GM19467 (cell line): ENCODE results near the gene SLCO1B3.

Source experiments
- ATAC-seq: cut with Tn5 transposase; IDR thresholded peaks from one replicate; pipeline ENCODE4 v1.9.1; 2021; ENCODE audit warnings: mild to moderate bottlenecking, moderate library complexity; ENCODE audit not compliant: unreplicated experiment

The SLCO1B3 gene

DNA sequence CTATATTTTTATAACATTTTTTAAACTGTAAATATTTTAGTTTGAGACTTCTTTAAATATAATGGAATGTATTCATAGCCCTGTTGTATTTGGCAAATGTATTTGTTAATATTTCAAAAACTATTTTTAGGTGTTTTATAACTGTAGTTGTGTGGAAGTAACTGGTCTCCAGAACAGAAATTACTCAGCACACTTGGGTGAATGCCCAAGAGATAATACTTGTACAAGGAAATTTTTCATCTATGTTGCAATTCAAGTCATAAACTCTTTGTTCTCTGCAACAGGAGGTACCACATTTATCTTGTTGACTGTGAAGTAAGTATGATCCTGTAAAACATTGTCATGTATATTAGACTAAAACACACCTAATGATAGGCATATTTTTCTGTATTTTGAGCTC is 72.8 kb downstream of the SLCO1B3 start:
- no peak for ATAC-seq

DNA sequence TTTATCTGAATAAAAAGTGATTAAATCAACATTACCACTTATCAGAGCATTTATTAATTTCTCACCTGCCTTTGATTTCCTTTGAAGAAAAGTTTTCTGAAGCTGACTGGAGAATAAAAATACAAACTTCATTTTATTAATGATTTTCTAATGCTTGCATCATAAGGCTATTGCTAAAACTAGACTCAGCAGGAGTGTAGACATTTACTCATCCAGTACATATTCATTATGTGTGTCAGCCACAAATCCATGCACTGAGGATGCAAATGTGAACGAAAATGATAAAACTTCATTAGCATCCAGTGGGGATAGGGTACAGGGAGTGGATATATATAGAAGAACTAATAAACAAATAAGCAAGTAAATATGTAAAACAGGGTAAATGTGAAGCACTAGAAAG is 74.6 kb downstream of the SLCO1B3 start:
- no peak for ATAC-seq

DNA sequence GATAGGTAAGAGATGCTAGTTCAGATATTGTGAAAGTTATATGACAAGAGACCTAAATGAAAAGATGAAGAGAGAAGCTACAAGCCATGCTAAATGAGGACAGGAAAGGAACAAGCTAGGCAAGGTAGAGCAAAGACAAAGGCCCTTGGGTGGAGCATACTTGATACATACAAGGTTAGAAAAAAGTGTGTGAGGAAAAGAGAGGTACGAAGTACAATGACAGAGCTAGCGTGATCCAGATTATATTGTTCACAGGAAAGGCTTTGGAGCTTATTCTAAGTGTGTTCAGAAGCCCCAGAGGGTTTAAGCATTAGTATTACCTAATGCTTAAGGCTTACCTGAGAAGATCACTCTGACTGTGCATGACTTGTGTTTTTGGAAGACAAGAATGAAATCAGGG is 75.0 kb downstream of the SLCO1B3 start:
- ATAC-seq: no peak

DNA sequence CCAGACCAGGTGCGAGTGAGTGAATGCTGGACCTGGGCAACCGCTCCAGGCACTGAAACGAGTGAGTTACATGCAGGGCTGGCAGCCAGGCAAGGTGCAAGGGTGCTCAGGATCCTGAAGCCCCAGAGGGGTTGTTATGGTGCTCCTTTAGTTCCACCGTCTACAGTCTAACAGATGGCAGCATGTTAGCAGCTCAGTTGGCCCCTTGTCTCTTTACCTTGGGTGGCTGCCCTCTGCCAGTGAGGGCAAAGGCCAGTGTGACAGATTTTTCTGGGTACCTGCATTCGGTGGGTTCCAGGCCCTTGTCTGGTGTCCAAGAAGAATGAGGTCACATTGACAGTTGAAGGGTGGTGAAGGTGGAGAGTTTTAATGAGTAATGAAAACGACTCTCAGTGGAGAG is 106.8 kb downstream of the SLCO1B3 start:
- ATAC-seq: no peak

DNA sequence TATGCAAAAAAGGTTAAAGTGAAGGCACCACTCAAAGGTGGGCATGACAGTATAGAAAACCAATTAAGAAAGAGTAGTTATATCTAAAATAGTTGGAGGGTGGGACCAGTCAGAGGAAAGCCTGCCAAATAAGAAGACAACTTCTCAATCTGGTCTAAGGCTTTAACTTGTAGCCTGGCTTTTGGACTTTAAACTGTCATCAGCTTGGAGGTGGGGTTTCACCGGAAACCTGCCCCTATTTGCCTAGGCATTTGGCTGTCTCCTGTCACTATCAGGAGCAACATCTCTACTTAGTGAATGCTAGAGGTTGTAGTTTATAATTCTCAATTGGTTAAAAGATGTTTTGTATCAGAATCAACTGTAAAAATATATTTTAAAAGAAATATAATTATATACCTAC is 107.3 kb downstream of the SLCO1B3 start:
- ATAC-seq: no peak

DNA sequence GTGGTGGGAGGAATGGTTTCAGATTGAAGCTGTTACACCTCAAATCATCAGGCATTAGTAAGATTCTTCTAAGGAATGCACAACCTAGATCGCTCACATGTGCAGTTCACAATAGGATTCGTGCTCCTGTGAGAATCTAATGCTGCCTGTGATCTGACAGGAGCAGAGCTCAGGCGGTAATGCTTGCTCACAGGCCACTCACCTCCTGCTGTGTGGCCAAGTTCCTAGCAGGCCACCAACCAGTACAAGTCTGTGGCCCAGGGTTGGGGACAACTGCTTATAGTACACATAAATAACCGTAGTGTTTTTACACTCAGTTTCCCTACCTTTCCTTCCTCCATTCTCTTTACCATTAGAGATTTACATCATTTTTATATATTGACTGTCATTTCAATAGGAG is 121.4 kb downstream of the SLCO1B3 start:
- no peak for ATAC-seq

DNA sequence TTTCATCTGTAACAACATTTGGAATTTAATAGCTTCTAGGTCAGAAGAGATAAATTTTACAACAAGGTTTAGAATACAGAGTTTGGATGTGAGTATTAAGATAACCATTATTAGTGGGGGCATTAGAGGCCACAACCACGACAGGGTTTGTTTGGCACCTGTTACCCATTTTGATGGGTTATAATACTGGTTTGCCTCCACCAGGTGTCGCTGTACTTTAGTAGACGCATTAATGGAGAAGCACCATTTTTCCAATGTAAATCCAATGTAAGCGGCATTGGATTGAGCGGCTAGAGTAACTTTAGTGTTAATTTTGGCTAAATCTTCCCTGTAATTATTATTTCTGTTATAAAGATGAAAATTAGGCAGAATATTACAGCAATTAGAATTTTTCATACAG is 136.2 kb downstream of the SLCO1B3 start:
- ATAC-seq: no peak

DNA sequence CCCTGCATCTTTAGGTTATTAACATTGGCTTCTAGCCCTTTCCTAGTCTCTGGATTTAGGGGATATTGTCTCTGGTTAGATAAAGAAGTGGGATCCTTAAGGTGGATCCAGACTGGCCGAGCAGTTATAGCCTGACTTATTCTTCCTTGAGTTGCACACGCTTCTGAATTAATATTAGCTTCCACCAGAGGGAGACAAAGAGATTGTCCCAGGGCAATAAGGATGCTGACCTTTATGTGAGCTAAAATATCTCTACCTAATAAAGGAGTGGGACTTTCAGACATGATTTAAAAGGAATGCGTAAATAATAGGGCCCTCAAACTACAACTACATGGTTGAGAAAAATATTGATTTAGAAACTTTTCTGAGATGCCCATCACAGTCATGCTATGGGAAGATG is 139.7 kb downstream of the SLCO1B3 start:
- ATAC-seq: peak; percentile 80

DNA sequence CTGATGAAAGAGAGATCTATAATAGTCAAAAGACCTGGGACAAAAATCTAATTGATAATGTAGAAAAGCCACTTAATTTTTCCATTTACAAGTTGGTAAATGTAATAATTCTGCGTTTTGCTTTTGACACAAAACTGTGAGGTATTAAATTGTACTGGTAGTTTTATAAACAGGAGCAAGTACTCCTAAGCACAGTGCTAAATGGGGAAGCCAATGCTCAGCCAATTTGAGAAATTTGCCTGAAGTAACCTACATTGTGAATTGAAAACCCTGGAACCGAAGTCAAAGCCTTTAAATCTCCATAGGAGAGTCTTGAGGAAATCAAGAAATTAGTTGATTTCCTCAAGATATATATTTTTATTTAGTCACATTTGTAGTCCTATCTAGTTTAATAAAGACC is 152.8 kb downstream of the SLCO1B3 start:
- no peak for ATAC-seq

DNA sequence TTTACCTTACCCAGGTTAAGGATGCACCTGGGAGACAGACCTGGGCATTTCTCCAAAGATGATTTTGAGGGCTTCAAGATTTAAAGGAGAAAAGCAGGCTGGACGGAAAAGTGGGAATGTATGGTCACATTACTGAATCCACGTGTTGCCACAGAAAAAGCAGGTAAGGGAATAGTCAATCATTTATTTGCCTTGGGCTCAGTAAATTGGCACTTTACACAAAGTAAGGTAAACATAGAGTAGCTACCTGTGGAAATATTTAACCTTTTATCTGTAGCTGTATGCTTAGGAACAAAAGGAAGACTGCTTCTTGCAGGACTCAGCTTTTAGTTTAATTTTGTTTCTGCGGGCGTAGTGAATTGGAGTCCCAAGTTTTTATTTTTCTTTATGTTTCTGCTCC is 153.3 kb downstream of the SLCO1B3 start:
- ATAC-seq: no peak
